Neuronal stem cell (in vitro differentiated cells): ENCODE measurements around the gene DHX36.

ENCODE experiments used
- DNase-seq: peaks from one replicate; pipeline ENCODE4 v3.0.0-alpha.2; 2013; ENCODE audit warnings: low spot score
- H2AFZ ChIP-seq: one replicate; pipeline ENCODE4 v1.6.1; 2013; ENCODE audit warnings: mild to moderate bottlenecking, low read length, inconsistent platforms
- H2AK5ac ChIP-seq: 2 replicates; pipeline ENCODE4 v1.6.1; 2013; ENCODE audit warnings: low read depth, mild to moderate bottlenecking, inconsistent platforms, low read length, moderate library complexity, mixed read lengths
- H2BK120ac ChIP-seq: 2 replicates; pipeline ENCODE4 v1.6.1; 2013; ENCODE audit warnings: low read depth, mild to moderate bottlenecking, inconsistent platforms, low read length, moderate library complexity, mixed read lengths
- H2BK12ac ChIP-seq: one replicate; pipeline ENCODE4 v1.6.1; 2013; ENCODE audit warnings: low read length, inconsistent platforms
- H2BK15ac ChIP-seq: 2 replicates; pipeline ENCODE4 v1.6.1; 2013; ENCODE audit warnings: mild to moderate bottlenecking, low read length, inconsistent platforms, mixed read lengths
- H2BK5ac ChIP-seq: one replicate; pipeline ENCODE4 v1.6.1; 2013; ENCODE audit warnings: inconsistent platforms, mild to moderate bottlenecking, low read length, moderate library complexity
- H3K14ac ChIP-seq: one replicate; pipeline ENCODE4 v1.6.1; 2013; ENCODE audit warnings: low read length, inconsistent platforms
- H3K18ac ChIP-seq: 2 replicates; pipeline ENCODE4 v1.6.1; 2013; ENCODE audit warnings: low read length, inconsistent platforms
- H3K23ac ChIP-seq: 2 replicates; pipeline ENCODE4 v1.6.1; 2013; ENCODE audit warnings: low read depth, mild to moderate bottlenecking, mixed read lengths, low read length, inconsistent platforms; ENCODE audit not compliant: poor library complexity
- H3K27ac ChIP-seq: replicated peaks from 3 replicates; pipeline ENCODE4 v1.5.1; 2013; ENCODE audit warnings: low read length, inconsistent platforms
- H3K27me3 ChIP-seq, 3 experiments: 2 replicates each; pipeline ENCODE4 v1.6.1; 2013; ENCODE audit warnings: low read length in 3 of 3, mild to moderate bottlenecking in 2 of 3, inconsistent platforms in 1 of 3, low read depth in 1 of 3, mixed read lengths in 1 of 3, moderate library complexity in 1 of 3; ENCODE audit not compliant: control insufficient read depth in 3 of 3, insufficient read depth in 3 of 3
- H3K36me3 ChIP-seq, 2 donors: replicated peaks in 1 of 2; 2 replicates each; pipeline ENCODE4 v1.6.1; 2013; ENCODE audit warnings: low read length in 2 of 2; ENCODE audit not compliant: control insufficient read depth in 2 of 2, insufficient read depth in 2 of 2
- H3K4ac ChIP-seq: 2 replicates; pipeline ENCODE4 v1.6.1; 2013; ENCODE audit warnings: inconsistent platforms, mild to moderate bottlenecking, low read length, moderate library complexity
- H3K4me1 ChIP-seq, 2 donors: 1 replicate in 1 of 2; 2 replicates in 1 of 2; pipeline ENCODE4 v1.6.1; 2013; ENCODE audit warnings: low read length in 2 of 2, low read depth in 1 of 2; ENCODE audit not compliant: control insufficient read depth in 2 of 2, insufficient read depth in 1 of 2
- H3K4me2 ChIP-seq: one replicate; pipeline ENCODE4 v1.6.1; 2013; ENCODE audit warnings: mild to moderate bottlenecking, low read length, inconsistent platforms; ENCODE audit not compliant: insufficient read depth, poor library complexity, severe bottlenecking
- H3K4me3 ChIP-seq, 2 donors: 2 replicates each; pipeline ENCODE4 v1.5.1; 2013; ENCODE audit warnings: low read length in 2 of 2, mild to moderate bottlenecking in 2 of 2, inconsistent platforms in 1 of 2, moderate library complexity in 1 of 2
- H3K79me1 ChIP-seq: one replicate; pipeline ENCODE4 v1.6.1; 2013; ENCODE audit warnings: low read depth, mild to moderate bottlenecking, inconsistent platforms, low read length, moderate library complexity
- H3K9ac ChIP-seq: one replicate; pipeline ENCODE4 v1.6.1; 2013; ENCODE audit warnings: mild to moderate bottlenecking, low read depth, low read length, inconsistent platforms; ENCODE audit not compliant: poor library complexity
- H3K9me3 ChIP-seq, 2 donors: replicated peaks in 1 of 2; 2 replicates each; pipeline versions ENCODE3 to v1.6.1; 2013; ENCODE audit warnings: low read length in 2 of 2, mild to moderate bottlenecking in 2 of 2, inconsistent platforms in 1 of 2, low read depth in 1 of 2, mixed read lengths in 1 of 2, moderate library complexity in 1 of 2; ENCODE audit not compliant: control insufficient read depth in 2 of 2, insufficient read depth in 1 of 2
- H4K8ac ChIP-seq: one replicate; pipeline ENCODE4 v1.6.1; 2013; ENCODE audit warnings: low read depth, mild to moderate bottlenecking, inconsistent platforms, low read length, moderate library complexity
- H4K91ac ChIP-seq: one replicate; pipeline ENCODE4 v1.6.1; 2013; ENCODE audit warnings: low read length, low read depth, mild to moderate bottlenecking, inconsistent platforms; ENCODE audit not compliant: poor library complexity
- WGBS, 2 donors: extraction: QIAGEN DNeasy Blood & Tissue Kit; methylation state at CpG; one replicate each; pipeline ENCODE4 v1.1.7; 2013; ENCODE audit warnings: missing lambda C conversion rate in 2 of 2, mixed read lengths in 1 of 2; ENCODE audit not compliant: insufficient read length in 2 of 2, insufficient replicate concordance in 1 of 2; ENCODE audit errors: extremely low coverage in 2 of 2; 5-methylcytosine and 5-hydroxymethylcytosine counted together

The DHX36 gene

DNA sequence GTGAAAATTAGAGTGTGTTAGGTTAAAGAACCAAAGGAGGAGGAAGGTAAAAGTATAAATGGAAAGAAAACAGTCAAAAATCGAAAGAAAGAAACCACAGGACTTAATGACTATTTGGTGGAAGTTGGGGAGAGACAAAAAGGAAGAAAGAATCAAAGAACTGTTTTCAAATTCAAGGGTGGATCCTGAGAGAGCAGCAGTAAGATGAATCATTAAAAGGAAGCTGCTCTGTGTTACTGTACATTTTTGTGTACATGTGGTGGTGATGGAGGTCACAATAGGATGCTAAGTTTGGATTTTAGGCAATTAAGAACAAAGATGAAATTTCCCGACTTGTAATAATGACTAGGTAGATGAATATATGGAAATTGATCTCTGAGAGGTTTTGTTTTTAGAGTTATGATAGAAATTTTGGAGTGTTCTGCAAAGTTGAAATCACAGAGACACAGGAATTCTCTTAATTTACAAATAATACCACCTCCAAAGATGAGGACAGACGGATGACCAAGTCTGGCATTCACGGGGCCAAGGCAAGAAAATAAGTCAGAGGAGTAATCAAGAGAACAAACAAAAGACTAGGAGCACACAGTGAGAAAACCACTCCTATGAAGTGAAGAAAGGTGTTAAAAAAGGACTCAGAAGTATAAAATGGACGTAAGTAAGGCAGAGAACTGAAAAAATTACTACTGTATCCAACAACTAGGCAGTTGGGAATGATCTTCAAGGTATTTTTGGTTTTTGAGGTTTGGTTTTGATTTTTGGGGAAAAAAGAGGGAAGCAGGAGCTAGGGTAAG is 7.1 kb downstream of the DHX36 start:
- Histone ChIP-seq H3K27ac (no peak overlapping the region), H3K23ac (no peak overlapping the region), H3K4me1 (peaks cover 0 to 7% of the 10 kb centered on the region in 2 donors), H2AK5ac (no peak overlapping the region), H3K18ac (no peak overlapping the region), H2AFZ (no peak overlapping the region), H3K14ac (no peak overlapping the region), H3K4ac (no peak overlapping the region), H3K36me3 (peaks cover 6 to 99% of the 10 kb centered on the region in 2 donors), H3K4me3 (no peak overlapping the region), H3K9me3 (peaks cover 0 to 23% of the 10 kb centered on the region in 2 donors), H3K27me3 (no peaks in the 10 kb centered on the region), H4K8ac (no peak overlapping the region), H3K4me2 (no peak overlapping the region), H2BK15ac (no peak overlapping the region), H2BK5ac (no peak overlapping the region), H2BK12ac (no peak overlapping the region), H2BK120ac (no peak overlapping the region), H3K9ac (no peak overlapping the region), H3K79me1 (no peaks in the 10 kb centered on the region), H4K91ac (no peak overlapping the region)
- DNase-seq, result no peak
- WGBS, 2 donors, result no CpG with 5 or more reads among the region's 5 CpGs

DNA sequence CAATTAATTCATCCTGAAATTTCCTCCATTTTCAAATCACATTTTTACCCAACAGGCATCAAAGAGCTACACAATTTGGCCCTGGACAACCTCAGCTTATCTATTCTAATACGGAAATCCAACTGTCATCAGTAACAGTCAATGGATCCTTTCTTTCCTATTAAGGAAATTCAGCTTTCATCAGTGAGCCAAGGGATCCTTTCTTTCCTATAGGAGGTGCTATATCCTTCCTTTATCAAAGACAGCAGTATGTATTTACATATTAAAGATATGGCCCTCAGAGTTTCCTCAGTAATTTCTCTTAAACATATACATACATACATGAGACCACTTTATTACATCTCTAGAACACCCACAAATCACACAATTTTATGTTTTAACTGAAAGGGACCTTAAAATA is 10.1 kb downstream of the DHX36 start:
- Histone ChIP-seq H4K8ac (no peak overlapping the region), H3K14ac (no peak overlapping the region), H2BK120ac (no peak overlapping the region), H3K36me3 (peaks cover 5 to 97% of the 10 kb centered on the region in 2 donors), H3K4me1 (no peaks in the 10 kb centered on the region), H2BK12ac (no peak overlapping the region), H3K27me3 (no peaks in the 10 kb centered on the region), H2AK5ac (no peak overlapping the region), H3K4me2 (no peak overlapping the region), H3K9ac (no peak overlapping the region), H3K27ac (no peak overlapping the region), H3K9me3 (peaks cover 0 to 4% of the 10 kb centered on the region in 2 donors), H2BK15ac (no peak overlapping the region), H3K4me3 (no peak overlapping the region), H3K18ac (no peak overlapping the region), H2AFZ (no peak overlapping the region), H3K23ac (no peak overlapping the region), H2BK5ac (no peak overlapping the region), H3K4ac (no peak overlapping the region), H4K91ac (no peak overlapping the region), H3K79me1 (no peaks in the 10 kb centered on the region)
- WGBS, 2 donors, result no CpG with 5 or more reads among the region's 1 CpG
- DNase-seq, result no peak

DNA sequence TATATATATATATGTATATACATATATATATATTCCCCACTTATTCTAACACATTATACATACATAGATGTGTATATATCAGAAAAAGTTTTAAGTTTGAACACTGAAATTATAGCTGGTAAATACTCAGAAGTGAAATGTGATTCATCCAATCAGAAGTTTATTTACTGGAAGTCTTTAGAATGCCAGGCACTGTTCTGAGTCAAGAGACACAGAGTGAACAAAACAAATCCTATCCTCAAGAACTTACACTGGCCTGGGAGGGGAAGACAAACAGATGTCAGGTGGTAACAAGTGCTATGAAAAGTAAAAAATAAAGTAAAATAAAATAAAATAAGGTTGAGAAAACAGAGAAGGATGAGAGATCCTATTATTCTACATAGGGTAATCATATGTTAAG is 13.4 kb downstream of the DHX36 start:
- H2BK15ac ChIP-seq, result no peak overlapping the region
- no peak overlapping the region for H3K18ac ChIP-seq
- H2BK5ac ChIP-seq, result no peak overlapping the region
- H3K27me3 ChIP-seq, result no peaks in the 10 kb centered on the region
- H2BK120ac ChIP-seq, result no peak overlapping the region
- no peak overlapping the region for H3K9ac ChIP-seq
- H3K36me3 ChIP-seq, result peaks cover 8 to 97% of the 10 kb centered on the region in 2 donors
- no peak overlapping the region for H2AK5ac ChIP-seq
- no peak overlapping the region for H3K4me2 ChIP-seq
- no peaks in the 10 kb centered on the region for H3K4me1 ChIP-seq
- H3K14ac ChIP-seq, result no peak overlapping the region
- no peak overlapping the region for H3K4me3 ChIP-seq
- no peak overlapping the region for H3K27ac ChIP-seq
- H3K23ac ChIP-seq, result no peak overlapping the region
- no peak overlapping the region for H2BK12ac ChIP-seq
- no peak overlapping the region for H4K8ac ChIP-seq
- no peak overlapping the region for H3K4ac ChIP-seq
- no peaks in the 10 kb centered on the region for H3K79me1 ChIP-seq
- H4K91ac ChIP-seq, result no peak overlapping the region
- no peaks in the 10 kb centered on the region for H3K9me3 ChIP-seq
- no peak for DNase-seq
- H2AFZ ChIP-seq, result no peak overlapping the region

DNA sequence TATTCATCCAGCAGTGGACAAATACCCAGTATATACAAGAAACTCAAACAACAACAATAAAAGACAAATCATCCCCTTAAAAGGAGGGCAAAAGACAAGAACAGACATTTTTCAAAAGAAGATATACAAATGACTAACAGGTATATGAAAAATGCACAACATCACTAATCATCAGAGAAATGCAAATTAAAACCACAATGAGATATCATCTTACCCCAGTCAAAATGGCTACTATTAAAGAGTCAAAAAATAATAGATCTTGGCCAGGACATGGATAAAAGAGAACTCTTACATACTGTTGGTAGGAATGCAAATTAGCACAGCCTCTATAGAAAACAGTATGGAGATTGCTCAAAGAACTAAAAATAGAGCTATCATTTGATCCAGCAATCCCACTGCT is 16.9 kb downstream of the DHX36 start:
- H3K23ac ChIP-seq, result no peak overlapping the region

More for the DNA sequence above, 16.9 kb downstream of the DHX36 start:
- Histone ChIP-seq H2AK5ac (no peak overlapping the region), H3K18ac (no peak overlapping the region), H4K8ac (no peak overlapping the region), H3K79me1 (peaks cover 2% of the 10 kb centered on the region), H3K36me3 (peaks cover 16 to 98% of the 10 kb centered on the region in 2 donors), H3K27me3 (no peaks in the 10 kb centered on the region), H2BK120ac (no peak overlapping the region), H3K27ac (no peak overlapping the region), H3K4me1 (no peaks in the 10 kb centered on the region), H3K9me3 (no peaks in the 10 kb centered on the region), H2AFZ (no peak overlapping the region), H3K14ac (no peak overlapping the region), H3K4me2 (no peak overlapping the region), H4K91ac (no peak overlapping the region), H2BK12ac (no peak overlapping the region), H3K4ac (no peak overlapping the region), H2BK5ac (no peak overlapping the region), H3K9ac (no peak overlapping the region), H2BK15ac (no peak overlapping the region), H3K4me3 (no peak overlapping the region)
- DNase-seq, result no peak
